Activated effector memory CD4-positive, alpha-beta T cell treated with Interleukin-2 at 50 U/mL for 16 hours (primary cell): ENCODE results near the gene BBS5.
"Not testable (repeated sequence)": the region's sequence is repeated elsewhere in the genome, so short reads cannot be mapped to it uniquely, and the experiment has no call there.

ENCODE experiments used
- DNase-seq: peaks from one replicate; pipeline ENCODE4 v3.0.0-alpha.2; 2020

The BBS5 gene

DNA sequence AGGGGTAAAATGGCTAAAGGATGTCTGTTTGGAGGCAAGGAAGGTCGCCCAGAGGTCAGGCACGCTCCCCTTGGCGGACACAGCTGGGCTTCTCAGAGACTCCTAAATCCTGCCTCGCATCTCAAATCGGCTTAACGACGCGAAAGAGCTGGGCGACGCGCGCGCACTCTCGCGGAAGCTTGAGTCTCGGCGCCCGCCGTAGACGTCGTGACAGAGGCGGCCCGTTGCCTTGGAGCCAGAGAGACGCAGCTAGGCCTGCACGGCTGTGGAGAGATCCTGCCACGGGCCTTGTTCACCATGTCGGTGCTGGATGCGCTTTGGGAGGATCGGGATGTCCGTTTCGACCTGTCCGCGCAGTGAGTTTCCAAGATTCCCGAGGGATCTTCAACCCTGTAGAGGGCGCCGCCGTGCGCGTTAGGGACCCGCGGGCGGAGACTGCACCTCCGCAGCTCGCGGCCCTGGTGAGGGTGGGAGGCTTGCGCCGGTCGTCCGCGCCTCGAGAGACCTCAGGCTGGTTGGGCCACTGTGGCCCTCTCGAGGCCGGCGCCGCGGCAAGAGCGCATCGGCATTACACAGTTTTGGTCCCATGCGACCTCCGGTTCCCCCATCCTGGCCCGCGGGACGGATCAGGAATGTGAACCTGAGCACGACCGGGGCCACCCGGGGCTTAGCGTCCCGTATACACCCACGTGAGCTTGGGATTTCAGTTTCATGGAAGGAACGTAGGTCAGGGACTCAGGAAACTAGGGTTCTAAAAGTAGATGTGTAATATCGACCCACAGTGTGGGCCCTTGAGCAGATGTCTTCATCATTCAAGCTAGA, at the start of gene BBS5:
TSS of gene BBS5 (plus strand) at position 238 of the 822 bp plus-strand sequence. CDS start at position 298, 60 bp downstream.
- DNase-seq, result peak; percentile 65

DNA sequence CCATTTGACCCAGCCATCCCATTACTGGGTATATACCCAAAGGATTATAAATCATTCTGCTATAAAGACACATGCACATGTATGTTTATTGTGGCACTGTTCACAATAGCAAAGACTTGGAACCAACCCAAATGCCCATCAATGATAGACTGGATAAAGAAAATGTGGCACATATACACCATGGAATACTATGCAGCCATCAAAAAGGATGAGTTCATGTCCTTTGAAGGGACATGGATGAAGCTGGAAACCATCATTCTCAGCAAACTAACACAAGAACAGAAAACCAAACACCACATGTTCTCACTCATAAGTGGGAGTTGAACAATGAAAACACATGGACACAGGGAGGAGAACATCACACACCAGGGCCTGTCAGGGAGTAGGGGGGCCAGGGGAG, 47.5 kb upstream of the BBS5 start:
- DNase-seq, result not testable (repeated sequence)

DNA sequence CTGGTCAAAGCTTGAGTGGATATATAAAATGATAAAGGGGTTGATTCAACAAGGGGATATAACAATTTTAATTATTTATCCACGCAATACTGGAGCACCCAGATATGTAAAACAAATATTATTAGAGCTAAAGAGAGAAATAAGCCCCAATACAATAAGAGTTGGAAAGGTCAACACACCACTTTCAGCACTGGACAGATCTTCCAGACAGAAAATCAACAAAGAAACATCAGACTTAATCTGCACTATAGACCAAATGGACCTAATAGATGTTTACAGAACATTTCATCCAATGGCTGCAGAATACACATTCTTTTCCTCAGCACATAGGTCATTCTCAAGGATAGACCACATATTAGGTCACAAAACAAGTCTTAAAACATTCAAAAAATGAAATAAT, 45.1 kb upstream of the BBS5 start:
- DNase-seq, result not testable (repeated sequence)

DNA sequence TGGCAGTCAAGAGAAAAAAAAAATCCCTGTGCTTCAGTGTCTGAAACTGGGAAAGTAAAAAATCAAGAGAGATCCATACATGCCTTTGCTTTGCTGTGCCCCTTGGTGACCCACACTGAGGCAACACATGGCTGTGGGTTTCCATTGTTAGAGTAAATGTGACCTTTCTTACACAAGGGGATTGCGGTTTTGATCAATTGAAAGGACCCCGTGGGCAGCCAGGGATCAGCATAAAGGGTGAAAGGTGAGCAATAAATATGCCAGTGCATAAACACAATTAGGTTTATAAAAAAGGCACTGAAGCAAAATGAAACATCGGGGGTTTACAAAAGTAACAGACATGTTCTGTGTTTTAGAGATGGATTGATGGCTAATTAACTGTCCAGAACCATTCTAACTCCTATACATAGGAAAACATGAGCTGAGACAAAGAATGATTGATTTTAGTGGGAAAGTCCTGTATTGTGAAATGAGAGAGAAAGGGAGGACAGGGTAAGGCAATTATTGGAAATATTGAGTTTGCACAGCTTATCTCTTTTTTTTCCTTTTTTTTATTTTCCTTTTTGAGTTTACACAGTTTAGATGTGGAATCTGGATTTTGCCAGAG, 40.7 kb upstream of the BBS5 start:
- no peak for DNase-seq

DNA sequence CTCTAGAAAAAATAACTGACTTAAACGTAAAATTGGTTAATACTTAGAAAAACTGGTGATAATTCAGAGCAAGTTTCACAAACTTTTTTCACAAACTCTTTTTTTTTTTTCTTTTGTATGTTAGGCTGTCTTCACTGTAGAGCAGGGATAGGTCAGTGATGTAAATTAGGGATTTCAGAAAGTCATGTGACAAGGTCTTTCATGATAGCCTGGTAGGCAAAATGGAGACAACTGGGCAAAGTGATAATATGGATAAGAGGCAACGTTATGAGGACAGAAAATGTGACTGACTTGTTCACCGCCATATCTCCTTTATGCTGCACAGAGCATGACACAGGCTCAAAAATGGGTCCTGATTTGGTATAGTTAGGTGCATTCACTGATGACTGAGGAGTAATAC, 39.4 kb upstream of the BBS5 start:
- DNase-seq, result no peak

DNA sequence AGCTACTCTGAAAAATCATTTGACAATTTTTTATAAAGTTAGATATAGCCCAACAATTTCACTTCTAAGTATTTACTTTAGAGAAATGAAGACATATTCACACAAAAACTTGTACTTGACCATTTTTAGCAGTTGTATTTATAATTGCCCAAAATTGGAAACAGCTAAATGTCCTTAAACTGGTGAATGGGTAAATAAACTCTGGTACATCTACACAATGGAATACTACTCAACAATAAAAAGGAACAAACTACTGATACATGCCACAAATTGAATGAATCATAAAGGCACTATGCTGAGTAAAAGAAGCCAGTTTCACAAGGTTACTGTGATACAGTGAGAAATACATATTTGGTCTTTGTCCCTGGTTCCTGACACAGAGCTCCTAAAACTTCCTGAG, 32.8 kb upstream of the BBS5 start:
- no peak for DNase-seq

DNA sequence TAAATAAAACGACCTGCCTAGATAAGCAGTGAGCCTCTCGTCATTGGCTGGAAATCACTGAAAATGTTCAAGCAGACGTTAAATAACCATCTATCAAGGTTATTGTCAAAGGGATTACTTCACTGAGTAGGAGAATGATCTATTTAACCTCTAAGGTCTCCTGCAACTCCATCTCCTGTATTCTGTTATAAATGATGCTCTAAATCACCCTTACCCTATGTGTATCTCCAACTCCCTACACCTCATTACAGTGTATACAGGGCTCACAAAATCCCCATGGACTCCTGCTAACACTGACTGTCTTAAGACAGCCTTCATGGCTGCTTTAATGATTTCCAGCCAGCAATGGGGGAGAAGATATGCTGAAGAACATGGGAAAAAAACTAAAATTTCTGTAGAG, 31.0 kb upstream of the BBS5 start:
- DNase-seq, result no peak

DNA sequence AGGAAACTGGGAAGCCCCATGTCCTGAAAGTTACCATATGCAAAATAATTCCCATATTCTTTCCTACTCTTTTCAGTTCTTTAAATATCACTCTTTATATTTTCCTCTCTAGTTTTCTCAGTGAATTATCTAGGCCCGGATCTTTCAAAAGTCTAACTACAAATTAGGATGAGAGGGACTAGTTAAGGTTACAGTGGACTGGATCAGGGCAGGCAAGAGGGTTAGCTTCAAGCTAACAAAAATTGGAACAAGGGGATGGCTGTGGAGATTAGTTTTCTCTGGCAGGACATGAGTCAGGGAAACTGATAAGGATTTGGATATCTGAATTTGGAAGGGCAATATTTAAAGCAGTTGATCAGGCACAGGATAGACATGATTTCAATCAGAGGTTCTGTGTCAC, 30.4 kb upstream of the BBS5 start:
- no peak for DNase-seq

DNA sequence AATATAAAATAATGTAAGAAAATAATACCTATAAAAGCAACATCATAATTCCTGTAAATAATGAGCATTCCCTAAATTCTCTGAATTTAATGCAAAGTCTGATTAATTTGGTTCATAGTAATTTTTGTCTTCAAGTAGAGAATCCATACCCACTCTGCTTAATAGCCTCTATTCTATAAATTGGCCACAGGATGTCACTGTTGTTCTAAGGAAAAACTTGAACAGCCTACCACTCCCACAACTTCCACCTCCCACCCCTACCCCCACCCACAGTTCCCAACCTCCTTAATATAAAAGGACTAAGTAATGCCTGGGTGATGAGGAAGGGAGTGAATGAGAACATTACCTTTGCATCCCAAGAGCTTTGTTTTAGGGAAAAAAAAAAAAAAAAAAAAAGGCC, 27.2 kb upstream of the BBS5 start:
- no peak for DNase-seq

DNA sequence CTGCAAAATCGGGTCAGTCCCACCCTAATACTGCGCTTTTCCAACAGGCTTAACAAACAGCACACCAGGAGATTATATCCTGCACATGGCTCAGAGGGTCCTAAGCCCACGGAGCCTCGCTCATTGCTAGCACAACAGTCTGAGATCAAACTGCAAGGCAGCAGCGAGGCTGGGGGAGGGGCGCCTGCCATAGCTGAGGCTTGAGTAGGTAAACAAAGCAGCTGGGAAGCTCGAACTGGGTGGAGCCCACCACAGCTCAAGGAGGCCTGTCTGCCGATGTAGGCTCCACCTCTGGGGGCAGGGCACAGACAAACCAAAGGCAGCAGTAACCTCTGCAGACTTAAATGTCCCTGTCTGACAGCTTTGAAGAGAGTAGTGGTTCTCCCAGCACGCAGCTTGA, 26.2 kb upstream of the BBS5 start:
- not testable (repeated sequence) for DNase-seq

DNA sequence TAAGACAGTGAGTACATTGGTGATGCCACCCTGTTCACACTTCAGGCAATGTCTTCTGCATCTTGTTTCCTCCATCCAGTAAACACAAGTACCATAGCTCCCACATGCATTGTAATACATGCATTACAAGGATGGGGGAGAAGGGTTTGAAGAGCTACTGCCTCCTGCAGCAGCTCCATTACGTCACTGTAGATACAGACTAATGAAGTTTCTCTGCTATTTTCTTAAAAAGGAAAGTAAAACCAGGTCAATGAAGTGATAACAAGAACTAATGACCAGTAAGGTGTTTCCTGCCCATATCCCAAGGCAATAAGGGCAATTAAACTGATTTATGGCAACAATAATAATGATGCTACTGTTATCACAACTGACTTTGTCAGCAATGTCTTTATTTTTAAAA, 18.2 kb upstream of the BBS5 start:
- DNase-seq, result no peak

DNA sequence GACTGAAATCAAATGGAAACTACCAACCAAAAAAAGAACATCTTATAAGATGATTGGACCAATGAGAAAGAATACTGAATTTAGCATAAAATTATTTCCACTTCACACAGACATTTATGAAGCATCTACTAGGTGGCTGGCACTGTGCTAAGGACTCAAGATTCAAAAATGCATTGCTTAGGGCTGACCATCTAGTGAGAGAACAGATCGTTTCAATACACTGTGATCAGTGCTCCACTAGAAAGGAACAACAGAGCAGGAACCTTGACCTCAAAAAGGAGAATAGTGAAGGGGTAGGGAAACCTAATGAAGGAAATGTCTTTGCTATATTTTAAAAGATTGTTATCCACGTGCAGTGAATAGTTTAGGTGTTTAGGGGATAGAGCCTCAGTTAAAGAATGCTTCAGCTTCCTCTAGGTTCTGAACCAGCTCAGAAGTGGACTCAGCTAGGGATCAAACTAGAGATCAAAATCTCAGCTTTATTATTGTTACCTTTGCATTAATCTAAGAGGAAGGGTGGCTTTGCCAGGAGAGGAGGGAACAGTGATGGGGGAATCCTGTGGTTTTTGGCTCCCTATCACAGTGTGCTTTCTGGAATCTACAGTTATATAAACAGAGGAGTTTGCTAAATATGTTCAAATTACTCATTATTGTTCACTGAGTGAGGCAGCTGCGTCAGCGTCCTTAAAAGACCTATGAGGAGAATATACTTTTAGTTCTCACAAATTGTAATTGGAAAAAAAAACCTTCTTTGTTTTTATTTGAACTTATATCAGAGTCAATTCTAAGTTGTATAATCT, 16.2 kb upstream of the BBS5 start:
- DNase-seq, result no peak

DNA sequence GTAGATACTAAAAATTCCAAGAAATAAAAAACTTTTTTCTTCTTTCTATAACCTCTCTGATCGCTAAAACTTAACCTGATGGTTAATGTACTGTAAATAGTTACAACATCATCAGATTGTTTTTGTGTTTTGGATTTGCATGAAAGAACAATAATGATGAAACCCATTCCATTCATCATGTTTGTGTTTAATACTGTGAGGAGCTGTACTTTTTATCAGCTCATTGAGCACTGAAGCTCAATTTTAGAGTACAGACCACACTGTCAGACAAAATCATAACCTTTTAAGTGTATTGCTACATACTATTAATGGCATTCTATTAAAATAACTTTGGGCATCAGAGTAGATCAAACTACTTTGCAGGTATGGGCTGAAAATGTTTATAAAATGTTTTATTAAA, 14.8 kb upstream of the BBS5 start:
- DNase-seq, result no peak

DNA sequence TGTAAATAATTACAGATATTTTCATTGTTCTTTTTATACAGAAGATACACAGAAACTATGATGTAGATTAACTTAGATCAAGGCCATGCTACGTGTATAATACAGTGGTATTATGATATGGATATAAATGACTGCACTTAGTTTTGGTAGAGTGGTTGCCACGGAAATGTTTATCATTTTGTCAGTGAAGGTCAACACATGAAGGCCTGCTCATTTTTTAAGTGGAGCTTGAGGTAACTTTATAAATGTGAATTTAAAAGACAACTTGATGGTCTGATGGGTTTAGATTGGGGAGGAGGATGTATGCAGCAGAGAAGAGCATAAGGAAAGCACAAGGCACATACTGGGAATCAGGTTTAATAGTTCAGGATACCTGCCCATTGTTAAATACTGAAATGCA, 14.4 kb upstream of the BBS5 start:
- no peak for DNase-seq

DNA sequence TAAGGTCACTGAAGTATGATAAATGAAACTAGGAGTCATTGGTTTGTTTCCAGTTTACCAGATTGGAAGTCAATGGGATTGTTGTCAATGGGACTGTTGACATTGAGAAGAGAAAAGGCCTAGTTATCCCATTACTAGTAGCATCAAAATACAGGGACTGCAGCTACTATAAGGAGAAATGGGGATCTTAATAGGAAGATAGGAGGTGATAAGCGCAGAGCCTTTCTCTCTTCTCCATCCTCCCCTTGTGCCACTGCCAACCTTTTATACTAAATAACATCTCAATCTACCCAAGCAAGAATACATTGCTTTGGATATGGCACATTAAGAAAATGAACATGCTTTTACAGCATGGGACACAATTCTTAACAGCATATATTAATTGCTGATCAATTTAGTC, 10.5 kb upstream of the BBS5 start:
- no peak for DNase-seq

DNA sequence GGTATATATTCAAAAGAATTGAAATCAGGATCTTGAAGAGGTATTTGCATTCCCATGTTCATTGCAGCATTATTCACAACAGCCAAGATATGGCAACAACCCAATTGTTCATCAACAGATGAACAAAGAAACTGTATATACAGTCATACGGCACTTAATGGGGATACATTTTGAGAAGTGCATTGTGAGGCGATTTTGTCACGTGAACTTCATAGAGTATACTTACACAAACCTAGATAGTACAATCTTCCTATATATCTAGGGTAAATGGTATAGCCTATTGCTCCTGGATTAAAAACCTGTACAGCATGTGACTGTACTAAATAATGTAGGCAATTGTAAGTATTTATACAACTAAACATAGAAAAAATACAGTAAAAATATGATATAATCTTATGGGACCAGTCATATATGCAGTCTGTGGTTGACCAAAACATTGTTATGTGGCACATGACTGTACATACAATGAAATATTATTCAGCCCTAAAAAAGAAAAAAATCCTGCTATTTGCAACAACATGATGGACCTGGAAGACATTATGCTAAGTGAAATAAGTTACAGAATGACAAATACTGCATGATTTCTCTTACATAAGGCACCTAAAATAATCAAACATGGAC, 9.2 kb upstream of the BBS5 start:
- DNase-seq, result no peak

DNA sequence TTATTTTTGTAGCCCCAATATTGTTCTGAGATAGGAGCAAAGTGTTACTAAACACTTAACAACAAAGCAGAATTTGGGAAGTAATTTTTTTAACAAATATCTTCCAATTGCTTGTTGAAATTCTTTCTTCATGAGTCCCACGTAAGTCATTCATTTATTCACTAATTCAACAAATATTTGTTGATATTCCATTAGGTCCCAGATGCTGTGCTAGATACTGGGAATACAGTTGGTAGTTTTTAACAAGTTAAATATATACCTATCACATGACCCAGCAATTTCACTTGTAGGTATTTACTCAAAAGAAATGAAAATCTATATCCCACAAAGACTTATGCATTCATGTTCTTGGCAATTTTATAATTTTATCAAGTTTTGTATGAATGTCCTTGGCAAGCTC, 7.0 kb upstream of the BBS5 start:
- no peak for DNase-seq

DNA sequence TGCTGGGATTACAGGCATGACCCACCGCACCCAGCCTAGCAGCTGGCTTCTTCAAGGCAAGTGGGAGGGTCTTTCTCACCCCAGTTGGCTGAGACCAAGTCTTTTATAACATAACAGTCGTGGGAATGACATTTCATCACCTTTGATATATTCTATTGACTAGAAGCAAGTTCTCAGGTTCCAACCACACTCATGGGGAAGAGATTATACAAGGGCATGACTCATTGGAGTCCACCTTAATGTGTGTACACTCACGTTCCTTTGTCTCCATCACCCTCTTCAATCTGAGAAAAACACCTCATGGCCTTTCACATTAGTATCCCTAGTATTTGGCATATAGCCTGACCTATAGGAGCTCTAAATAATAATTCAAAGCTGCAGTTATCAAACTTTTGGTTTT, 2.8 kb upstream of the BBS5 start:
- no peak for DNase-seq

DNA sequence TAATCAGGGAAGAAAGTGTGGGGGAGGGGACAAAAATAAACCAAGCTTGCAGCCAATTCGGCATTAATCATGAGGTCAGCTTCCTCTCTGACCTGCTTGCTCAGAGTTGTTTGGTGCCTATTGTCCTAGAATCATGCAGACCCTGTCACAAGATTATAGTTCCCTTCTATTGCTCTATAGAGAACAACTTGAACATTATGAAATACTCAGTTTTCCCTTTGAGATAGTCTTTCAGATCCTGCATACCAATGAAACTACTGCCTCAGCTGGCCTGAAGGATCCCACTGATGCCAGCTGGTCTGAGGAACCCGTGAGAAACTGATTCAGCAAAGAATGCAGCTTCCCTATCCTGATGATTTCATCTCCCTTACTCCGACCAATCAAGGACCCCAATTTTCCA, 955 bp upstream of the BBS5 start:
- DNase-seq, result no peak

DNA sequence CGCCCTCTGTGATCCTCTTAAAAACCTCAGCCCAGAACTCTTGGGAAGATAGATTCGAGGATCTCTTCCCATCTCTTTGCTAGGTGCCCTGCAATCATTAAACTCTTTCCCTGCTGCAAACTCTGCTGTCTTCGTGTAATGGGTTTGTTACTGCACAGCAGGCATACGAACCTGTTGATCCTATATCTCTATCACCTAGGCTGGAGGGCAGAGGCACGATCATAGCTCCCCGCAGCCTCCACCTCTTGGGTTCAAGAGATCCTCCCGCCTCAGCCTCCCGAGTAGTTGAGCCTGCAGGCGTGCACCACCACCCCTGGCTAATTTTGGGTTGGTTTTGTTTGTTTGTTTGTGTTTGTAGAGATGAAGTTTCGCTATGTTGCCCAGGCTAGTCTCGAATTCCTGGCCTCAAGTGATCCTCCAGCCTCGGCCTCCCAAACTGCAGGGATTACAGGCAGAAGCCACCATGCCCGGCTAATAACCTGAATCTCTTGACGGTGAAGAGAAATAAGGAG, 493 bp upstream of the BBS5 start:
- DNase-seq, result no peak

DNA sequence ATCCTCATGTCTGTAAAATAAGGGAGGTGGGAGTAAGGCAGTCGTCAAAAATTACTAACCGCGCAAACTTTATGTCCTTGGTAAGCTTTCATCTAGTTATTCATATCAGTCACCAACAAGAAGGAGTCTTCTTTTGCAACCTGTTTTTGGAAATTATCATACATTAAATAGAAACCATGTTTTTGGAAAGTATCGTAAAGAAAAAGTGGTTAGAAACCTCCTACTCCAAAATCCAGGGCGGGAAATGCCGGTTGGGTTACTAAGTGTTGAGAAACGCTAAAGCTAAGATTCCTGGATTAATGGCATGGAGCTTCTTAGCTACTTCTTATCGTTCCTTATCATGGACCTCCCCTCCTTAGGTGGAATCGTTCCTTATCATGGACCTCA, 778 bp downstream of the BBS5 start:
- DNase-seq, result no peak

DNA sequence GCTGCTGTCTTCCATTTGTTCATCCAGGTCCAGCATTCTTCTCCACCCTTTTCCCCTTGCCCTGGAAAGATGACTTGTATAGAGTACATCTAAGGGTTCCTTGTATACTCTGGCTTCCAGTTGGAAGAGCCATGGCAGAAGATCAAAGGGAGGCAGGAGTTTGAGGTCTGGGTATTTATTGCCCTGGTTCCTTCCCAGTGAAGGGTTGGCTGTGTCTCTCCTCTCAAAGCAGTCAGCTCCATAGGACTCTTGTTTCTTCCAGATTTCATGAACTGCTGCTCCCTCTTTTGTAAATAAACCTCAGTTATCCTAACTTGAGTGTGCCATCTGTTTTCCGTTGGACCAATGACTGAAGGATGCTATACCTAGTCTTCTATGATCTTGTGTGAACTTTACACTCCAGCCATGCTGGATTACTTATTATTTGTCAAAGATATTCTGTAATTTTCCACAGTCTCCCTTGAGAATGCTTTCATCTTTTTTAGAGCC, 6.4 kb downstream of the BBS5 start:
- no peak for DNase-seq

DNA sequence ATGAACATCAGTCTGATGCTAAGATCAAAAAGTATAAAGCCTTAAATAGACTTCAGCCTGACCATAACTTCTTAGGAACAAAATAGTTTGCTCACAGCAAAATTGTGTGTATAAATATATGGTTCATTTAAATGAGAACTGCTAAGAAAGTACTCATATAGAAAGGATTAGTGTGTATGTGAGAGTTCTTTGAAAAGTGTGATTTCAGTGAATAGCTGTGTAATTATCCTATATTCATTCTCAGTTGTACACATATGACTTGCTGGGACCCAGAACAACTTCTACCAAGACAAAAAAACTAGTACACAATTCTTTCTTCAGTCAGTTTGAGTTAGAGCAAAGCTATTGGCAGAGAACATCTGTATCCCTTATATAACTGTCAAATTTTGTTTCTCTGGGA, 7.2 kb downstream of the BBS5 start:
- DNase-seq, result no peak
